AG10803 (cell line): ENCODE measurements around the gene TULP3.

Experiments used
- DNase-seq: peaks from one replicate; pipeline ENCODE4 v3.0.0; 2010; ENCODE audit warnings: low read depth
- H3K4me3 ChIP-seq: 2 replicates; pipeline ENCODE4 v1.5.1; 2011; ENCODE audit warnings: mild to moderate bottlenecking, low read length, control low read depth
- CTCF ChIP-seq: conservative IDR thresholded peaks from 2 replicates; pipeline ENCODE4 v1.5.1; 2011; ENCODE audit warnings: mild to moderate bottlenecking, low read length, control low read depth, inconsistent platforms

The TULP3 gene

DNA sequence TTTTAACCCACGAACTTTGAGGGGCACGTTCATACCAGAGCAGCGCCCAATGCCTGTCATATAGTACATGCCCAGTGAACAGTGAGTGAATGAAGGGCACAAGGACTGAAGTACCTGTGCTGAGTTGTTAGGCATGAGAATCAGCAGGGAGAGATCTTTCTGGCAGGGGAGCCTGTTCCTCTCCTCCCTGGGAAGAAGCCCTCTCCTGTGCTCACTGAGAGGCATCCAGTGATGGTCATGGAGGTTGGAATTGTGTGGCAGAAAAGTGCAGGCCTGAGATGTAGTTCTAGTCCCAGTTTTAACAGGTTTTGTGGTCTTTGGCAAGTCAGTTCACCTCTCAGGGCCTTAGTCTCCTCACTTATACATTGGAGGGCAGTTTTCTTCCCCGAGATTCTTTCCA, 89.1 kb downstream of the TULP3 start:
- DNase-seq: no peak
- no peak overlapping the region for H3K4me3 ChIP-seq
- TF ChIP-seq CTCF: no peak

- H3K4me3 ChIP-seq: no peak overlapping the region
- DNase-seq: no peak
- TF ChIP-seq CTCF: no peak
These were observed 89.9 kb downstream of the TULP3 start for GRCh38 chr12:2980630-2981029.

GRCh38 chr12:2982361-2982760, 91.7 kb downstream of the TULP3 start:
- DNase-seq: no peak
- TF ChIP-seq CTCF: no peak
- H3K4me3 ChIP-seq: no peak overlapping the region

- no peak for DNase-seq
These were observed 93.6 kb downstream of the TULP3 start for GRCh38 chr12:2984249-2984648.

GRCh38 chr12:2984698-2985097, 94.0 kb downstream of the TULP3 start:
- H3K4me3 ChIP-seq: no peak overlapping the region
- no peak for TF ChIP-seq CTCF
- DNase-seq: no peak

More at GRCh38 chr12:2984249-2984648, 93.6 kb downstream of the TULP3 start:
- no peak for TF ChIP-seq CTCF
- no peak overlapping the region for H3K4me3 ChIP-seq

GRCh38 chr12:2986876-2987275, 96.2 kb downstream of the TULP3 start:
- no peak overlapping the region for H3K4me3 ChIP-seq
- no peak for DNase-seq
- no peak for TF ChIP-seq CTCF

DNA sequence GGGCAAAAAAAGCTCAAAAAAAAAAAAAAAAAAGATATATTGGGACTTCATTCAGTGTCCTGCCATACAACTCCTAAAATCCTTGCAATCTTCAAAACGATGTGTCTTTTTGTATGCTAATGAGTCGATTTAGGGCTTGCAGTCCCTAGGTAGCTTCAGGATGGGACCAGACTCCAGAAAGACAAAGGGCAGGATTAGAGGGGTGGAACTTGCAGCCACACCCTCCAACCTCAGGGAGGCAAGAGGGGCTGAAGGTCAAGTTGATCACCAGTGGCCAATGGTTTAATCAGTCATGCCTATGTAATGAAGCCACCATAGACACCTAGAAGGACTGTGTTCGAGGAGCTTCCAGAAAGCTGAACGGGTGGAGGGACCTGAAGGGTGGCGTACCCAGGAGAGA, 97.8 kb downstream of the TULP3 start:
- no peak for TF ChIP-seq CTCF
- DNase-seq: no peak
- H3K4me3 ChIP-seq: no peak overlapping the region
